ENCODE data around the gene DNAJC17. TPM values are rescaled to one million over a fixed set of nuclear protein-coding genes. Genes with fewer than 3 reads are reported as not detected.
A peak's percentile ranks its signal among the peaks of the same experiment; 100 is the strongest.

The DNAJC17 gene
- total RNA-seq, 8 experiments from 2014 or later, result 20.3 to 52.5 (median 34.0) TPM

GRCh38 chr15:40796512-40796911, 10.8 kb downstream of the DNAJC17 start:
- no peak overlapping the region for H3K27ac ChIP-seq
- in situ Hi-C loops (cut with MboI; ENCODE audit: low pct_unique_long_range_greater_than_20kb in 2 of 9, low sequenced_read_pairs in 9 of 9, unreplicated experiment in 9 of 9), result no loop called here
- WGBS, 10 experiments, result 50 to 100% (median 97%) methylated on average over 1 to 4 of the region's 5 CpGs; no CpG with 5 or more reads in 3 of the 10 experiments
- H3K4me1 ChIP-seq (replicated peaks in 1 of 2), result peaks cover 3 to 4% of the 10 kb centered on the region in 2 donors
- no peak for ATAC-seq (replicated peaks in 6 of 8)
- H3K4me3 ChIP-seq, result no peak overlapping the region

- no peak for ATAC-seq (replicated peaks in 6 of 8)
- WGBS, 10 experiments, result 67 to 100% (median 90%) methylated on average over 1 to 2 of the region's 2 CpGs; no CpG with 5 or more reads in 2 of the 10 experiments
- no peak overlapping the region for H3K27ac ChIP-seq
- peaks cover 3 to 4% of the 10 kb centered on the region in 2 donors for H3K4me1 ChIP-seq (replicated peaks in 1 of 2)
- no peak overlapping the region for H3K4me3 ChIP-seq
- in situ Hi-C loops (cut with MboI; ENCODE audit: low pct_unique_long_range_greater_than_20kb in 2 of 9, low sequenced_read_pairs in 9 of 9, unreplicated experiment in 9 of 9), result no loop called here
Observed at GRCh38 chr15:40796041-40796440, 11.2 kb downstream of the DNAJC17 start.

GRCh38 chr15:40793216-40793989, 13.9 kb downstream of the DNAJC17 start:
- in situ Hi-C loops (cut with MboI; ENCODE audit: low pct_unique_long_range_greater_than_20kb in 2 of 9, low sequenced_read_pairs in 9 of 9, unreplicated experiment in 9 of 9), result no loop called here
- ATAC-seq (replicated peaks in 6 of 8), result peak in 2 of 8 experiments; percentile 85 to 91
- Histone ChIP-seq H3K4me3 (no peak overlapping the region), H3K27ac (no peak overlapping the region), H3K4me1 (replicated peaks in 1 of 2) (peaks cover under 1 to 3% of the 10 kb centered on the region in 2 donors)
- 5 to 100% (median 89%) methylated on average over 1 to 9 of the region's 9 CpGs; no CpG with 5 or more reads in 1 of the 10 experiments for WGBS, 10 experiments

GRCh38 chr15:40792394-40792793, 14.9 kb downstream of the DNAJC17 start:
- no peaks in the 10 kb centered on the region for H3K4me1 ChIP-seq (replicated peaks in 1 of 2)
- 83 to 100% (median 100%) methylated on average over 1 to 3 of the region's 3 CpGs; no CpG with 5 or more reads in 3 of the 10 experiments for WGBS, 10 experiments
- no peak overlapping the region for H3K27ac ChIP-seq
- no peak overlapping the region for H3K4me3 ChIP-seq
- ATAC-seq (replicated peaks in 6 of 8), result no peak
- in situ Hi-C loops (cut with MboI; ENCODE audit: low pct_unique_long_range_greater_than_20kb in 2 of 9, low sequenced_read_pairs in 9 of 9, unreplicated experiment in 9 of 9), result no loop called here

DNA sequence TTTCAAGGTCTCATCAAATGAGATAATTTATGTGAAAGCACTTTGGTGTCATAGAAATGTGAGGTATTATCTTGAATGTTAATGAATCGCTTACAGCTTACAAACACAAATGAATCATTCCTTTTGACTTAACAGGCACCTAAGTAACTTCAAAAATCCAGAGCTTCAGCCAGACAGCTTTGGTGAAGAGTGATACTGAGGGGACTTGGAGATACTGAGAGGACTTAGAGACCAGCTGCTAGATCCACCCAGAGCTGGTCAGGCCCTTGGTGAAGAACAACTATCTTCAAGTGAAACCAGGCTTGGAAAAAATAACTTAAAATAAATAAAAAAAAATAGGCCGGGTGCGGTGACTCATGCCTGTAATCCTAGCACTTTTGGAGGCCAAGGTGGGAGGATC, 16.6 kb downstream of the DNAJC17 start:
- ATAC-seq (replicated peaks in 6 of 8), result no peak
- in situ Hi-C loops (cut with MboI; ENCODE audit: low pct_unique_long_range_greater_than_20kb in 2 of 9, low sequenced_read_pairs in 9 of 9, unreplicated experiment in 9 of 9), result no loop called here
- H3K4me1 ChIP-seq (replicated peaks in 1 of 2), result no peaks in the 10 kb centered on the region
- H3K27ac ChIP-seq, result no peak overlapping the region
- no peak overlapping the region for H3K4me3 ChIP-seq
- WGBS, 10 experiments, result 88 to 100% (median 100%) methylated on average over 1 to 3 of the region's 3 CpGs; no CpG with 5 or more reads in 2 of the 10 experiments

- in situ Hi-C loops (cut with MboI; ENCODE audit: low pct_unique_long_range_greater_than_20kb in 2 of 9, low sequenced_read_pairs in 9 of 9, unreplicated experiment in 9 of 9), result no loop called here
- no peak for ATAC-seq (replicated peaks in 6 of 8)
- Histone ChIP-seq H3K4me1 (replicated peaks in 1 of 2) (no peaks in the 10 kb centered on the region), H3K27ac (no peak overlapping the region), H3K4me3 (no peak overlapping the region)
- 86 to 100% (median 98%) methylated on average over 1 to 5 of the region's 8 CpGs; no CpG with 5 or more reads in 1 of the 10 experiments for WGBS, 10 experiments
Observed at GRCh38 chr15:40789999-40790398, 17.3 kb downstream of the DNAJC17 start.

- ATAC-seq (replicated peaks in 6 of 8), result no peak
- no peak overlapping the region for H3K27ac ChIP-seq
- H3K4me3 ChIP-seq, result no peak overlapping the region
- H3K4me1 ChIP-seq (replicated peaks in 1 of 2), result no peaks in the 10 kb centered on the region
- WGBS, 10 experiments, result 80 to 100% (median 100%) methylated on average over 1 of the region's 5 CpGs; no CpG with 5 or more reads in 4 of the 10 experiments
- in situ Hi-C loops (cut with MboI; ENCODE audit: low pct_unique_long_range_greater_than_20kb in 2 of 9, low sequenced_read_pairs in 9 of 9, unreplicated experiment in 9 of 9), result no loop called here
Observed at GRCh38 chr15:40789119-40789518, 18.2 kb downstream of the DNAJC17 start.

DNA sequence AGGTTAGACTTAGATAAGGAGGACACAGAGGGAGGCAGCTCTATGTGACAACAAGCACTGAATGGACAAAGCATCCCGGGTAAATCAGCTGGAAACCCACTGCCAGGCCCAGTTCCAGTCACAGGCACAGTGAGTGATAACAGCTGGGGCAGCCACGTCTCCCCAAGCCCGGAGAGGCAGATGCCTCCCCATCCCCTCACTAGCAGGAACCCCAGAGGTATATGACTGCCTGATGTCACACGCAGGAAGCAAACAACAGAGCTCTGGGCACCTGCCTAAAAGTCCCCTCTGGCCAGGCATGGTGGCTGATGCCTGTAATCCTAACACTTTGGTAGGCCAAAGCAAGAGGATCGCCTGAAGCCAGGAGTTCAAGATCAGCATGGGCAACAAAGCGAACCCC, 19.3 kb downstream of the DNAJC17 start:
- 47 to 100% (median 89%) methylated on average over 1 to 3 of the region's 6 CpGs; no CpG with 5 or more reads in 6 of the 10 experiments for WGBS, 10 experiments
- H3K4me1 ChIP-seq (replicated peaks in 1 of 2), result no peaks in the 10 kb centered on the region
- no peak for ATAC-seq (replicated peaks in 6 of 8)
- in situ Hi-C loops (cut with MboI; ENCODE audit: low pct_unique_long_range_greater_than_20kb in 2 of 9, low sequenced_read_pairs in 9 of 9, unreplicated experiment in 9 of 9), result no loop called here
- no peak overlapping the region for H3K27ac ChIP-seq
- no peak overlapping the region for H3K4me3 ChIP-seq

DNA sequence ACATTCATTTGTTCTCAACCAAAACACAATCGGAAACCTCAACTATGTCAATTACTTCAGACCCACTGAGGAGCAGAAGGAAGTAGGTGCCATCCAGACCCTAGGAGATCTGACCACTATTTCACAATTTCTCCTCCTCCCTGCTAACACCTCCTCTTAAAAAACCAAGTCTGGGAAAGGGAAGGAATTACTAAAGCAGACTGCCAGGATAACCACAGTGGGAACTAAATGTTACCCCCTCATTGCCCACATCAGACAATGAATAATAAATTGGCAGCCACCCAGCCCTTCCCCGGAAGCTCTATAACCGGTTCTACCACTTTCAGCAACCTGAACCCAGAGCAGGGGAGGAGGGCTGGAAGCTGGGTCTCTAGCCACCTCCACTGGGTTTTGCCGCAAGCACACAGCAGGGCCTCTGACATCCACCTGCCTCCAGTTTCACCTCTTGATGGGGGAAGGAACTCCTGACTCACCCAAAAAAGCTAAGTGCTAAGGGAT, 19.9 kb downstream of the DNAJC17 start:
- in situ Hi-C loops (cut with MboI; ENCODE audit: low pct_unique_long_range_greater_than_20kb in 2 of 9, low sequenced_read_pairs in 9 of 9, unreplicated experiment in 9 of 9), result no loop called here
- 18 to 100% (median 92%) methylated on average over 1 to 3 of the region's 4 CpGs for WGBS, 10 experiments
- Histone ChIP-seq H3K4me1 (replicated peaks in 1 of 2) (no peaks in the 10 kb centered on the region), H3K4me3 (no peak overlapping the region), H3K27ac (no peak overlapping the region)
- ATAC-seq (replicated peaks in 6 of 8), result no peak

GRCh38 chr15:40785814-40786213, 21.5 kb downstream of the DNAJC17 start:
- Histone ChIP-seq H3K27ac (no peak overlapping the region), H3K4me1 (replicated peaks in 1 of 2) (no peaks in the 10 kb centered on the region), H3K4me3 (no peak overlapping the region)
- no peak for ATAC-seq (replicated peaks in 6 of 8)
- WGBS, 10 experiments, result 50 to 100% (median 100%) methylated on average over 1 to 2 of the region's 2 CpGs; no CpG with 5 or more reads in 2 of the 10 experiments
- in situ Hi-C loops (cut with MboI; ENCODE audit: low pct_unique_long_range_greater_than_20kb in 2 of 9, low sequenced_read_pairs in 9 of 9, unreplicated experiment in 9 of 9), result no loop called here

- 58 to 100% (median 86%) methylated on average over 1 to 3 of the region's 3 CpGs; no CpG with 5 or more reads in 1 of the 10 experiments for WGBS, 10 experiments
- ATAC-seq (replicated peaks in 6 of 8), result peak in 3 of 8 experiments; percentile 18 to 56 (median 37)
- Histone ChIP-seq H3K4me1 (replicated peaks in 1 of 2) (no peaks in the 10 kb centered on the region), H3K4me3 (no peak overlapping the region), H3K27ac (no peak overlapping the region)
- in situ Hi-C loops (cut with MboI; ENCODE audit: low pct_unique_long_range_greater_than_20kb in 2 of 9, low sequenced_read_pairs in 9 of 9, unreplicated experiment in 9 of 9), result no loop called here
Observed at GRCh38 chr15:40785164-40785563, 22.1 kb downstream of the DNAJC17 start.

DNA sequence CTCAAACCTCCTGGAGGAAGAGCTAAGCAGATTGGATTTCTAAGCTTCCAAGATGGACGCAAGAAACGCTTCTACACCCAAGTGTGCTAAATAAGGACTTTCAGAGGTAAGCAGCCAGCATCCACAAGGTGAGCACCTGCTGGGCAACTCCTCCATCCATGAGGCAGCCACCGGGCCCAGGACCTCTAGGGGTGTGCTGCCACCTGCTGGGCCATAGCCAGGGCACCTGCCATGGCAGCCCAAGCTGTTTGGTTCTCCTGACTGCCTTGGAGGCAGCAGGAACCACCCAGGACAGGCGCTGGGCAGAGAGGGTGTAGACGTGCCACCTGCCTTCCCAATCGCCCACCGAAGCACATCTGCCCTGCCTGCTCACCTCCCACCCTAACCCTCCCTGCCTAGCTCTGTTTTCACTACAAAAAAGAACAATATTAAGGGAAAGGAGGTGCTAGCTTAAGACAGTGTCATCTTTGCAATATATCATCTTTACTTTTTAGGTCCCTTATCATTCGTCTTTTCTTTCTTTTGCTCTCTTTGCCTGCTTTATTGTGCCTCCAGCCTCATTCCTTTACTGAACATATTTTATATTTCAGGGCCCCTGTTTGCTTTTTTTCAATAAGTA, 24.6 kb downstream of the DNAJC17 start:
- no peak overlapping the region for H3K27ac ChIP-seq
- peak; percentile 66 to 100 (median 96) for ATAC-seq (replicated peaks in 6 of 8)
- H3K4me1 ChIP-seq (replicated peaks in 1 of 2), result no peaks in the 10 kb centered on the region
- in situ Hi-C loops (cut with MboI; ENCODE audit: low pct_unique_long_range_greater_than_20kb in 2 of 9, low sequenced_read_pairs in 9 of 9, unreplicated experiment in 9 of 9), result no loop called here
- no peak overlapping the region for H3K4me3 ChIP-seq
- WGBS, 10 experiments, result 40 to 100% (median 78%) methylated on average over 1 to 7 of the region's 8 CpGs; no CpG with 5 or more reads in 2 of the 10 experiments

GRCh38 chr15:40776537-40777141, 30.6 kb downstream of the DNAJC17 start:
- no peak overlapping the region for H3K4me3 ChIP-seq
- no peak overlapping the region for H3K27ac ChIP-seq
- in situ Hi-C loops (cut with MboI; ENCODE audit: low pct_unique_long_range_greater_than_20kb in 2 of 9, low sequenced_read_pairs in 9 of 9, unreplicated experiment in 9 of 9), result no loop called here
- H3K4me1 ChIP-seq (replicated peaks in 1 of 2), result no peaks in the 10 kb centered on the region
- peak in 3 of 8 experiments; percentile 72 to 97 (median 92) for ATAC-seq (replicated peaks in 6 of 8)
- 0 to 100% (median 80%) methylated on average over 1 to 8 of the region's 11 CpGs; no CpG with 5 or more reads in 1 of the 10 experiments for WGBS, 10 experiments
